ENCODE data around the gene DDAH2.
A peak's percentile ranks its signal among the peaks of the same experiment; 100 is the strongest.

Gene DDAH2

GRCh38 chr6:31687860-31688693, 41.0 kb downstream of the DDAH2 start:
- DNase-seq = no peak

- DNase-seq = no peak
Measured at GRCh38 chr6:31687321-31687720, 41.8 kb downstream of the DDAH2 start.

- no peak for DNase-seq
Measured at GRCh38 chr6:31686483-31686882, 42.6 kb downstream of the DDAH2 start.

- DNase-seq = no peak
Measured at GRCh38 chr6:31683591-31683990, 45.5 kb downstream of the DDAH2 start.

- DNase-seq = peak; percentile 46 to 62
Measured at GRCh38 chr6:31681135-31681671, 47.9 kb downstream of the DDAH2 start.

- peak; percentile 78 to 86 for DNase-seq
Measured at GRCh38 chr6:31680226-31681134, 48.6 kb downstream of the DDAH2 start, which contains the start of gene LY6G5C. Gene LY6G5C (minus strand): TSS chr6:31681067. CDS start chr6:31680373, 694 bp downstream.

- DNase-seq = no peak
Measured at GRCh38 chr6:31677955-31678354, 51.1 kb downstream of the DDAH2 start.

Measured in Kasumi-1 (cell line).